Activated T-cell treated with anti-CD3 and anti-CD28 coated beads for 1 hour (primary cell): ENCODE data around the gene RAPGEF1.
A peak's percentile ranks its signal among the peaks of the same experiment; 100 is the strongest.

Source experiments
- DNase-seq: peaks from one replicate; pipeline ENCODE4 v3.0.0-alpha.2; 2020; ENCODE audit warnings: low read depth

RAPGEF1 gene

GRCh38 chr9:131585375-131585774, 154.5 kb downstream of the RAPGEF1 start:
- peak; percentile 23 for DNase-seq

- DNase-seq, result no peak
Measured at GRCh38 chr9:131584858-131585257, 155.0 kb downstream of the RAPGEF1 start.

- DNase-seq, result no peak
Measured at GRCh38 chr9:131583836-131584555, 155.9 kb downstream of the RAPGEF1 start.

- DNase-seq, result no peak
Measured at GRCh38 chr9:131583337-131583645, 156.6 kb downstream of the RAPGEF1 start.

DNA sequence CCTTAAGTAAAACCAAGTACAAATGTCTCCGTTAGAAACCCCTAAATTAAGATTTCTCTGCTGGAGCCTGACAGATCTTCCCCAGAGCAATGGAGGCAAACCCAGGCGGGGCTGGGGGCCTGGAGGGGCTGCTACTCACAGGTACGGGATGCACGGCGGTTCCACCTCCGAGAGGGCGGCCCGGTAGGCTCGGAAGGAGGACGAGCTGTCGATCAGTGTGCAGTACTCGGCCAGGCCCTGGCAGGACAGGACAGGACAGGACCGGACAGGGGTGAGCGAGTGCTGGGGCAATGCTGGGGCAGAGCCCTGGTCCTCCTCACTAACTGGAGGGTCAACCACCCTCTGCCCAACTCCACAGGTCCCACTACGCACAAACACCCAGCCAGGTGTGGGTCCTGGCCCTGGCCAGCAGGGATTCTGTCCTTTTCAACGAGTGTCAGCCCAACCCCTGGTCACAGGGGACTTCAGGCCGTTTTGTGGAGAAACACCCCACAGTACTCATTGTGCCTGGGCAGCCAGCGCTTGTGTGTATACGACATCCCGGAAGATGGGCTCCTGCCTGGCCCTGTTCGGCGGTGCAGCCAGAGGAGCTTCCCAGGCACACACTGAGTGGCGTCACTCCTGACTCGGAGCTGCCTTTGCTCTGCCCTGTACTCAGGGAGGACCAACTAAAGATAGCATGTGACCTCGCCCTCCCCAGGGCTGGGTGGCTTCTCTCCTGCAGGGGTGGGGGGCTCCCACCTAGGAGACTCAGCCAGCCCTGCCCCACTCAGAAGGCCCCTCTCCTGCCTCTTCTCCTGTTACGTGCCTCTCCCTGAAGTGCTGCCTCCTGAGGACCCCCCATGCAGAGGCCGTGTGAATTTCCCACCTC, 157.2 kb downstream of the RAPGEF1 start:
- DNase-seq, result no peak

DNA sequence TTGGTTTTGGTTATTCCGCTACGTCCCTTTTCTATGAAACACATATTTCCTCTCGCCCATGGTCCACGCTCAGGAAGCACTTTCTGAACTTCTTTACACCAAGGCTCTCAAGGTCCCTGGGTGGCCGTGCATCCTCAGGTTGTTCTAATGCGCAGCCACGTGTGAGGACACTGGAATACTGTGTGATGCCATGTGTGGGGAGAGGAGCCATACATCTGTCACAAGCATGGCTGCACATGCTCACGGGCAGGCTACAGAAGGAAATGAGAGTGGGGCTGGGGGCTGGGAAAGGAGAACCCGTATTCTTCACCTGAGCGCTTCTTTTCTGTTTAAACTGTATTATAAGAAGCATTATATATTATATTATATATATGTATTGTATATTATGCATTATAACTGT, 157.8 kb downstream of the RAPGEF1 start:
- DNase-seq, result no peak

DNA sequence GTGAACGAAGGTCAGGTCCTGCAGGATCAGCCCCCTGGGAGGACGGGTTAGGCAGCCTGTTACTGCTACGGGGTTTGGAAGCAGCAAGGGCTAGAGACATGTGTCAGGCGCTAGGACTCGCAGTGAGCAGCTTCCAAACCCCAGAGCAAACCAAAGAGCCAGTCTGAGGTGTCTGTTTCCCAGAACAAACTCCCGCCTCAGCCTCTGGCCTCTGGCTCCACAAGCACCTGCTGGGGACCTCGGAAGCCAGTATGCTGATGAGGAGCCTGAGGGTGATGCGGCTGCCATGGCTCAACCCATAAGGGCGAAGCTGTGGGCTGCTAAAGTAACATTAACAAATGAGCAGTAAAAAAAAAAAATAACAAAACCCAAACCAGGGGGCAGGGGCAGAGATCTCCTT, 159.5 kb downstream of the RAPGEF1 start:
- DNase-seq, result no peak

GRCh38 chr9:131579789-131580211, 160.1 kb downstream of the RAPGEF1 start:
- DNase-seq, result no peak

DNA sequence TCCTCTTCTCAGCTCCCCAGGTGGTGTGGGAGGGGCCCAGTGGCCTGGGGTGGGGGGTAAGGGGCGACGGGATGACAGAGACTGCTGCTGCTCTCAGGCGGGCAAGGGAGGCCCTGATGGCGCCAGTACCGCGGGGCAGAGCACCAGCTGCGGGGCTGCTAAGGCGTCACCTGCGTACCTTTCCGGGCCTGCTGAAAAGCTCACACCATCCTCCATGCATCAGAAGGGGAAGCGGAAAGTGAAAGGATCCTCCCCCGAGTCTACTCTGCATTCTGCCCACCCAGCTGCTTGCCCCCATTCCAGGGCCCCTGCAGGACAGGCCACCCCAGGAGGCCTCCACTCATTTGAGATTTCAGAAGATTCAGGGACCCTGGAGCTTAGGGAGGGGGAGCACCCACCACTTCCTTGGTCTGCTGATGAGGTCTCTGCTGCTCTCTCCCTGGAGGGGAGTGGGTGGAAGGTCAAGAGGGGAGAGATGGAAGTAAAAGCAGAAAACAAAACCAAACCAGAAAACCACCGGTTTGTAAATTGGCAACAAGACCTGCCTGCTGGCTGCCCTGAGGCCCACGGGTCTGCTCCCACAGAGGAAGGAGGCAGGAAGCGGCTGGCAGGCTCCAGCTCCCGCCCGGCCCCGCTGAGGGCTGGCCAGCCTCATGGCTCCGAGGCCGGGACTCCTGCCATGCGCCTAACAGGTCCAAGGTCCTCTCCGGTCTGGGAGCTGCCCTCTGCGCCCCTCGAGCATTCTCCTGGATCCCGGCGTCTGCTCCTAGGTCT, 161.0 kb downstream of the RAPGEF1 start:
- peak; percentile 30 for DNase-seq

DNA sequence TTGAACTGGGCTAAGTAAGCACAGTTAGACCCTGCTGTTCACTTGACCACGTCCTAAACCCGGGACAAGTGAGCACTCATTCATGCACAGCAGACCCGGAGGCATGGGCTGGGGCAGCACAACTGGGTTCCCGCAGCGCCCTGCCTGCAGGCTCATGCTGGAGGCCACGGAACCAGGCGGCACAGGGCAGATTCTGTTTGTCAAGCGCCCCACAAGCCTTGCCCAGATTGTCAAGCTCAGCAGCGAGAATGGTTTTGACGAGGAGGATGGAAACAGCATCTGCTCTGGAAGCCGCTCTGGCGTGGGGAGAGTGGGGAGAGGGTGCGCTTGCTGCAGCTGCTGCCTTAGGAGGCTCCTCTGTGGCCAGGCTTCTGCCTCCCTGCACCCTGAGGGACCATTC, 161.9 kb downstream of the RAPGEF1 start:
- DNase-seq, result no peak

DNA sequence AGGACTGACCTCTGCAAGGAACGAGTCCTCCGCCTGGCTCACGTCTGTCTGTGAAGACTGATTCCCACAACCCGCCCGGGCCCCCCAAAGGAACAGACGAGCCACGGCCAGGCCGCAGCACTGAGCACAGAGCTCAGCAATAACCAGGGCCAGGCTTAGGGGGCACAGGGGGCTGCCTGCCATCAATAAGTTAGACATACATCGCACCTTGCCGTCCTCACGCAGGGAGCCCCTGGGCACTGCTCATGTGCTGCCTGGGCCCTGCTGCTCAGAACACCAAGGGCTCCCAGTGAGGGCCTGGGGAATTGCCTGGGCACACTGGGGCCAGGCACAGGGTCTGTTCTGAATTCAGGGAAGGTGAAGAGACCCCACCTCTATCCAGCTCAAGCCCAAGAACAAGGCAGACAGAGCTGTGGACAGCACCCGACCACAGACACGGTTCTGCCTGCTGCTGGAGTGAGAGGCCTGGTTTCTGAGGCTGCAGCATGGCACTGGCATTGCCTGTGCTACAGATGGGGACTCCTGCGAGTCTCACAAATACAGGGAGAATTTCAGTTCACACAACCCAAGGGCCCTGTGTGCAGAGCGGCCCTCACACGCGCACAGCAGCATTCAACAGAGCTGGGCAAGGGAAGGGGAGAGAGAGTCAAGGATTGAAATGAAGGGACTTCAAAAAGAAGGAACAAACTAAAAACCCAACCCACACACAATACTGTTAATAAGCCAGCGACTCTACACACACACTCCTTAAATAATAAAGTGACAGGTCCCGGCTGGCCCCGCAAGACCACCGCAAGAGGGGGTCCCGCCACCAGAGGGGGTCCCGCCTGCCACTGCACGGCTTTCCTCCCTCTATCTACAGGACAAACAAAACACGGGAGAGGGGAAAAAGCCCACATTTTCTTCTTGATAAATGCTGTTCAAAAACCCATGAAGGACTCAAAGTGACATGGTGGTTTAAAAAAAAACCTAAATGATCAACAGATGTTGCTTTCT, 162.6 kb downstream of the RAPGEF1 start:
- no peak for DNase-seq

GRCh38 chr9:131575946-131576853, 163.7 kb downstream of the RAPGEF1 start:
- DNase-seq, result no peak

GRCh38 chr9:131574730-131575640, 164.9 kb downstream of the RAPGEF1 start:
- no peak for DNase-seq

GRCh38 chr9:131567910-131568309, 172.0 kb downstream of the RAPGEF1 start:
- DNase-seq, result no peak

DNA sequence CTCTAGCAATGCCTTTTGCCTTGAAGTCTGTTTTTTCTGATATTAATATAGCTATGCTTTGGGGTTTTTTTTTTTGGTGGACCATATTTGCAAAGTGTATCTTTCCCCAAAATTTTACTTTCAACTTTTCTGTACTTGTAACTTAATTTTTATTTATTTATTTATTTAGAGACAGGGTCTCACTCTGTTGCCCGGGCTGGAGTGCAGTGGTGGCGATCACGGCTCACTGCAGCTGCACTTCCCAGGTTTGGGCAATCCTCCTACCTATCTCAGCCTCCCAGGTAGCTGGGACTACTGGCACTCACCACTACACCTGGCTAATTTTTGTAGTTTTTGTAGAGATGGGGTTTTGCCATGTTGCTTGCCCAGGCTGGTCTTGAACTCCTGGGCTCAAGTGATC, 173.7 kb downstream of the RAPGEF1 start:
- DNase-seq, result no peak

DNA sequence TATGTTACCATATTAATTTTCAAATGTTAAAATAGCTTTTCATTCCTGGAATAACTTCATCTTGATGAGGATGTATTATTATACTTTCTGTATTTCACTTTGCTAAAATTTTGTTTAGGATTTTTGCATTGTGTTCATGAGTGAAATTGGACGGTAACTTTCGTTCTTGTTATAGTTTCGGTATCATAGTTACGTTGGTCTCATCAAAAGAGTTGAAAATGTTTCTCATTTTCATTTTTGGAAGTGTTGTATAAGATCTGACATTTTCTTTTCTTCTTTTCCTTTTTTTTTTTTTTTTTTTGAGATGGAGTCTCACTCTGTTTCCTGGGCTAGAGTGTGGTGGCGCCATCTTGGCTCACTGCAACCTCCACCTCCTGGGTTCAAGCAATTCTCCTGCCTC, 174.5 kb downstream of the RAPGEF1 start:
- no peak for DNase-seq

DNA sequence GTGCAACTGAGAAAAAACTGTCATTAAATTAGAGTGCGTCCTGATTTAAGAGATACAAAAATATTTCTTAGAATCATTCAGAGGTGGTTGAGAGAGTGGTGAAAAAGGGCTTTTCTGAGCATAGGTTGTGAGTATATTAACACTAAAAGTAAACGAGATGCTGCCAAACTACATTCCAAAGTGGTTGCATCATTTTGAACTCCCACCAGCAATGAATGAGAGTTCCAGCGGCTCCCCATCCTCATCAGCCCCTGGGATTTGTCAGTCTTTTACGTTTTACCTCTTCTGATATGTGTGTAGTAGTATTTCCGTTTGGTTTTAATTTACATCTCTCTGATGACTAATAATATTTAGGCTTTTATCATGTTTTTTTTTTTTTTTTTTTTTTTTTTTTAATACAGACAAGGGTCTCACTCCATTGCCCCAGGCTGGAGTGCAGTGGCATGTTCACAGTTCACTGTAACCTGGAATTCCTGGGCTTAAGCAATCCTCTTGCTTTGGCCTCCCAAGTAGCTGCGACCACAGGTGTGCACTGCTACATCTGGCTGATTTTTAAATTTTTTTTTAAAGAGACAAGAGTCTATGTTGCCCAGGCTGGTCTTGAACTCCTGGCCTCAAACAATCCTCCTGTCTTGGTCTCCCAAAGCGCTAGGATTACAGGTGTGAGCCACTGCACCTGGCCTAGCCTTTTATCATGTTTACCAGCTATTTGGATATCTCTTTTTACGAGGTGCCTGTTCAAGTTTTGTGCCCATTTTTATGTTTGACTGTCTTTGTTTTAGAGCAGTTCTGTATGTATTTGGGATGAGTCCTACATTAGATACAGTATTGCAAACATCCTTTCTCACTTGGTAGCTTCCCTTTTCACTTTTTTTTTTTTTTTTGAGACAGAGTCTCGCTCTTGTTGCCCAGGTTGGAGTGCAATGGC, 177.6 kb downstream of the RAPGEF1 start:
- no peak for DNase-seq

DNA sequence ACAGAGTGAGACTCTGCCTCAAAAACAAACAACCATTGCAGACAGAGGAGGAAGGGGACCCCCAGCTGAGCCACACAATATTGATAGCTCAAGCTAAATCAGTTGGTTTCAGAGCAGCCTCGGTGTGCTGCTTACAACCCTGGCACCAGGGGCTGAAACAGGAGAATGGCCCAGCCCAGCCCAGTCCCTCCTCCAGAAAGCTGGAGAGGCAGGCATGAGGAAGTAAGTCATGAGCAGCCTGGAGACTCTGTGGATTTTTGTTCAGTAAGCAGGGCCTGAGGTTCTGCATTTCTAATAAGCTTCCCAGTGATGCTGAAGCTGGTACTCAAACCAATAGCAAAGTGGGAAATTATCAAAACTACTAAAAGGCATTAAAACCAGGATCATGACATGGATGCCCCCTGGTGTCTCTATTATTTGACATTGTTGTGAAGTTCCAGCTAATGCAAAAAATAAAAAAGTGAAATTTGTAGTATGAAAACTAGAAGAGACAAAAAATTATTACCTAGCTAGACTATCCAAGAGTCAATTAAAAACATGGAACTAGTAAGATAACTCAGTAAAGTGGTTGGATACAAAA, 180.4 kb downstream of the RAPGEF1 start:
- DNase-seq, result no peak
